HG03354 (cell line): ENCODE results near the gene WNT8A.

ENCODE experiments used
- ATAC-seq: cut with Tn5 transposase; IDR thresholded peaks from one replicate; pipeline ENCODE4 v1.9.1; 2021; ENCODE audit warnings: mild to moderate bottlenecking; ENCODE audit not compliant: unreplicated experiment, poor library complexity, severe bottlenecking

The WNT8A gene

GRCh38 chr5:138132543-138132942, 48.7 kb downstream of the WNT8A start:
- ATAC-seq: no peak

- peak; percentile 81 for ATAC-seq
Observed at GRCh38 chr5:138138949-138139780, 55.3 kb downstream of the WNT8A start, which contains the start of gene NME5. Gene NME5 (minus strand): TSS chr5:138139428. CDS start chr5:138138780, 648 bp downstream.

GRCh38 chr5:138139781-138140090, 55.9 kb downstream of the WNT8A start:
- no peak for ATAC-seq

GRCh38 chr5:138140268-138140667, 56.4 kb downstream of the WNT8A start:
- ATAC-seq: no peak
